Esophagus muscularis mucosa (tissue), 4 donors: ENCODE measurements around the gene SPACA9. TPM values are rescaled to one million over a fixed set of nuclear protein-coding genes. Genes with fewer than 3 reads are reported as not detected.

Experiments used
- DNase-seq: peaks from one replicate; pipeline ENCODE4 v3.0.0-alpha.2; 2017; ENCODE audit errors: extremely low spot score
- H3K27ac ChIP-seq, 4 donors: fragments of 200-600 bp; sonication (generic); replicated peaks in 1 of 4; 1 replicate in 3 of 4; 2 replicates in 1 of 4; pipeline ENCODE4 v1.5.1; 2016 to 2019; ENCODE audit warnings: mild to moderate bottlenecking in 1 of 4
- H3K27me3 ChIP-seq, 4 donors: fragments of 200-600 bp; sonication (generic); one replicate each; pipeline versions ENCODE4 v1.5.1 to v1.6.0; 2016 to 2019
- H3K36me3 ChIP-seq, 4 donors: fragments of 200-600 bp; sonication (generic); one replicate each; pipeline ENCODE4 v1.5.1; 2016 to 2019
- H3K4me1 ChIP-seq, 4 donors: fragments of 200-600 bp; sonication (generic); one replicate each; pipeline ENCODE4 v1.5.1; 2016 to 2019
- H3K4me3 ChIP-seq, 4 donors: fragments of 200-600 bp; sonication (generic); 1 replicate in 2 of 4; 2 replicates in 2 of 4; pipeline ENCODE4 v1.5.1; 2016 to 2019; ENCODE audit warnings: mild to moderate bottlenecking in 4 of 4, moderate library complexity in 1 of 4
- H3K9me3 ChIP-seq, 4 donors: fragments of 200-600 bp; sonication (generic); 1 replicate in 3 of 4; 2 replicates in 1 of 4; pipeline ENCODE4 v1.5.1; 2016 to 2019
- EP300 ChIP-seq: sonication (generic); formaldehyde crosslinking; IDR thresholded peaks from one replicate; pipeline ENCODE4 v1.6.1; 2017; ENCODE audit warnings: antibody characterized with exemption
- POLR2A ChIP-seq: fragments of 450-650 bp; IDR thresholded peaks from one replicate; pipeline ENCODE4 v1.6.1; 2017; ENCODE audit warnings: antibody characterized with exemption, moderate library complexity, mild to moderate bottlenecking, low read depth
- POLR2AphosphoS5 ChIP-seq, 2 donors: sonication (generic); formaldehyde crosslinking; IDR thresholded peaks; one replicate each; pipeline ENCODE4 v1.6.1; 2017; ENCODE audit warnings: antibody characterized with exemption in 2 of 2
- WGBS: methylation state at CpG from one replicate; pipeline ENCODE4 v1.1.5; 2018; 5-methylcytosine and 5-hydroxymethylcytosine counted together
- intact Hi-C: fragments of 100-400 bp; cut with DNase I; formaldehyde crosslinking; loops from one replicate; pipeline ENCODE4 v1.15.1; 2023
- total RNA-seq, 4 donors: library from RNA; depleted of rRNA; stranded (reverse); fragments of >200 nt; gene quantifications; one replicate each; pipeline versions ENCODE4 v1.1.0 to v1.2.1, GENCODE V29; 2016
- TF ChIP-seq, protein P1 (sequence below), 3 experiments: fragments of 200-600 bp in 2 of 3; fragments of 450-650 bp in 1 of 3; sonication (generic) in 2 of 3; IDR thresholded peaks; one replicate each; pipeline ENCODE4 v1.5.1; 2017 to 2019; ENCODE audit warnings: antibody characterized with exemption in 3 of 3, mild to moderate bottlenecking in 2 of 3, moderate library complexity in 1 of 3

Gene SPACA9
- total RNA-seq, 4 donors from 2014 or later = 3.3 to 10.1 (median 5.5) TPM

DNA sequence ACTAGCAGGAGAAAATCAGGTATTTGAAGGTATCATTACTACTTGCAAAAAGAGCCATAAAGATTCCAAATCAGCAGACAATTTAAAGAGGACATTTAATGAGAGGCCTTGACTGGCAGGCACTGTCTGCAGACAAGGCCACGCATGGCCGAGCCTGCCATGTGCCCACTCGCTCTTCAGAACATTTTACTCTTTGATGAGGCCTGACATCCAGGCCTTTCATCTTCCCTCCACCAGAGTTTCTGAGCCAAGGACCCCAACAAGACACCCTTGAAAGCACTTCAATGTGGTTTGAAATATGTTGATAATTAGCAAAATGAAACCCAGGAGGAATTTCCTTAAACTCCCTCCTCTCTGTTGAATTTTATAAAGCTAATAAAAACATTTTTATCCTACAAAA, 17.0 kb upstream of the SPACA9 start:
- H3K27ac ChIP-seq = no peak overlapping the region
- H3K4me1 ChIP-seq = peaks cover 3 to 17% (median 15%) of the 10 kb centered on the region in 4 donors
- H3K36me3 ChIP-seq = peaks cover 0 to 5% (median 0%) of the 10 kb centered on the region in 4 donors
- H3K9me3 ChIP-seq = no peaks in the 10 kb centered on the region
- H3K4me3 ChIP-seq = no peak overlapping the region
- intact Hi-C loops = no loop called here
- no peak for TF ChIP-seq POLR2AphosphoS5 (IDR thresholded peaks at IDR 0.05)
- no peak for TF ChIP-seq POLR2A
- TF ChIP-seq, protein P1, sequence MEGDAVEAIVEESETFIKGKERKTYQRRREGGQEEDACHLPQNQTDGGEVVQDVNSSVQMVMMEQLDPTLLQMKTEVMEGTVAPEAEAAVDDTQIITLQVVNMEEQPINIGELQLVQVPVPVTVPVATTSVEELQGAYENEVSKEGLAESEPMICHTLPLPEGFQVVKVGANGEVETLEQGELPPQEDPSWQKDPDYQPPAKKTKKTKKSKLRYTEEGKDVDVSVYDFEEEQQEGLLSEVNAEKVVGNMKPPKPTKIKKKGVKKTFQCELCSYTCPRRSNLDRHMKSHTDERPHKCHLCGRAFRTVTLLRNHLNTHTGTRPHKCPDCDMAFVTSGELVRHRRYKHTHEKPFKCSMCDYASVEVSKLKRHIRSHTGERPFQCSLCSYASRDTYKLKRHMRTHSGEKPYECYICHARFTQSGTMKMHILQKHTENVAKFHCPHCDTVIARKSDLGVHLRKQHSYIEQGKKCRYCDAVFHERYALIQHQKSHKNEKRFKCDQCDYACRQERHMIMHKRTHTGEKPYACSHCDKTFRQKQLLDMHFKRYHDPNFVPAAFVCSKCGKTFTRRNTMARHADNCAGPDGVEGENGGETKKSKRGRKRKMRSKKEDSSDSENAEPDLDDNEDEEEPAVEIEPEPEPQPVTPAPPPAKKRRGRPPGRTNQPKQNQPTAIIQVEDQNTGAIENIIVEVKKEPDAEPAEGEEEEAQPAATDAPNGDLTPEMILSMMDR (IDR thresholded peaks at IDR 0.05) = no peak
- no peak for TF ChIP-seq EP300
- no peak for DNase-seq
- 96% methylated on average over 3 of the region's 3 CpGs for WGBS
- peaks cover 0 to 5% (median 0%) of the 10 kb centered on the region in 4 donors for H3K27me3 ChIP-seq

DNA sequence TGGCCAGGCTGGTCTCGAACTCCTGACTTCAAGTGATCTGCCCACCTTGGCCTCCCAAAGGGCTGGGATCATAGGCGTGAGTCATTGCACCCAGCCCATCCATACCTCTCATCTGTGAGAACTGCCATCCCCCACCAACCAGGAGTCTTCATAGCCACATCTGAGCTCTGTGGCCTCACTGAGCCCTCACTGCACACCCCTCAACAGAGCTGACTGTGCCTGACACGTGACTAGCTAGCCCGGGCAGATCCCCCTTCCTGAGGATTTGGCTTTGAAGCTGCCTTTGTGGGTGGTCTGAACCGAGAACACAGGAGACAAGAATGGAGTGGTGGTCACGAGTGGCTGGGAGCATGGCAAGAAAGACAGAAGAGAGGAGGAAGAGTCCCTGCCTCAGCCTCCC, 16.2 kb upstream of the SPACA9 start:
- Histone ChIP-seq H3K9me3 (no peaks in the 10 kb centered on the region), H3K36me3 (peaks cover 0 to 5% (median 0%) of the 10 kb centered on the region in 4 donors), H3K4me1 (peaks cover under 1 to 8% (median 7%) of the 10 kb centered on the region in 4 donors), H3K27me3 (peaks cover 0 to 5% (median 0%) of the 10 kb centered on the region in 4 donors), H3K27ac (no peak overlapping the region), H3K4me3 (no peak overlapping the region)
- intact Hi-C loops = no loop called here
- no peak for TF ChIP-seq POLR2A
- TF ChIP-seq, protein P1 (IDR thresholded peaks at IDR 0.05) = no peak
- TF ChIP-seq EP300 = no peak
- no peak for TF ChIP-seq POLR2AphosphoS5 (IDR thresholded peaks at IDR 0.05)
- 85% methylated on average over 6 of the region's 6 CpGs for WGBS
- no peak for DNase-seq

DNA sequence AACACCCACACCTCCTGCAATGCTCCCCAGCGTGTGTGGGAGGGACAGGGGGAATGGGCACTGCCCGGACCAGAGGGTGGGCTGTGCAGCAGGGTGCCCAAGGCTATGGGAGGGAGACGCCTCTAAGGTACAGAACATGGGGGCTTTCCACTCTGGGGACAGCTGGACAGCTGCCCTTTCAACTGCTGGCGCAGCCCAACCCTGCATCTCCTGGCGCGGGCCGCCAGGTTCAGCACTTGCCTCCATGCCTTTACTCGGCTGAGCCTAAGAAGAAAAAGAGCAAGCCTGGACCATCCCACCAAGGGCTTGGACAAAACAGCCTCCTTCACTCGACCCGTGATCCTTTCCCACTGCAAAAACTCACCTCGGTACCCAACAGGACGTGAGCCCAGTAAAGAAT, 15.6 kb upstream of the SPACA9 start:
- TF ChIP-seq POLR2A = no peak
- no peak for TF ChIP-seq POLR2AphosphoS5 (IDR thresholded peaks at IDR 0.05)
- TF ChIP-seq, protein P1 (IDR thresholded peaks at IDR 0.05) = no peak
- TF ChIP-seq EP300 = no peak
- no peak overlapping the region for H3K4me3 ChIP-seq
- WGBS = 87% methylated on average over 12 of the region's 12 CpGs
- H3K27ac ChIP-seq = no peak overlapping the region
- no peaks in the 10 kb centered on the region for H3K9me3 ChIP-seq
- peaks cover 0 to 3% (median 1%) of the 10 kb centered on the region in 4 donors for H3K4me1 ChIP-seq
- intact Hi-C loops = no loop called here
- peaks cover 0 to 5% (median 0%) of the 10 kb centered on the region in 4 donors for H3K27me3 ChIP-seq
- peaks cover 0 to 5% (median 0%) of the 10 kb centered on the region in 4 donors for H3K36me3 ChIP-seq
- DNase-seq = no peak

DNA sequence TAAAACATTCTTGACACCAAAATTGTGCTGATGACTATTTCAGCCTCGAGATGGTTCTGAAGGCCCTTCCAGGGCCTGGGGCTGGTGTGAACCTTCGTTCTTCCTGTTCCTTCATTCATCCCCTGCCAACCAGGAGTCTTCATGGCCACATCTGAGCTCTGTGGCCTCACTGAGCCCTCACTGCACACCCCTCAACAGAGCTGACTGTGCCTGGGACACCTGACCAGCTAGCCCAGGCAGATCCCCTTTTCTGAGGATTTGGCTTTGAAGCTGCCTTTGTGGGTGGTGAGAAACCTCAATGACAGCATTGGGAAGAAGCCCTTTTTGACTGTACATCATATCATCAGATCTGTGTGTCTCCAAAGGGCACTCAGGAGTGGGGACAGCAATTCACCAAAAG, 14.4 kb upstream of the SPACA9 start:
- Histone ChIP-seq H3K4me1 (no peaks in the 10 kb centered on the region), H3K36me3 (peaks cover 0 to 5% (median 0%) of the 10 kb centered on the region in 4 donors), H3K4me3 (no peak overlapping the region), H3K9me3 (no peaks in the 10 kb centered on the region), H3K27me3 (peaks cover 0 to 5% (median 0%) of the 10 kb centered on the region in 4 donors), H3K27ac (no peak overlapping the region)
- TF ChIP-seq, protein P1 (IDR thresholded peaks at IDR 0.05) = no peak
- 90% methylated on average over 2 of the region's 2 CpGs for WGBS
- intact Hi-C loops = no loop called here
- DNase-seq = no peak

DNA sequence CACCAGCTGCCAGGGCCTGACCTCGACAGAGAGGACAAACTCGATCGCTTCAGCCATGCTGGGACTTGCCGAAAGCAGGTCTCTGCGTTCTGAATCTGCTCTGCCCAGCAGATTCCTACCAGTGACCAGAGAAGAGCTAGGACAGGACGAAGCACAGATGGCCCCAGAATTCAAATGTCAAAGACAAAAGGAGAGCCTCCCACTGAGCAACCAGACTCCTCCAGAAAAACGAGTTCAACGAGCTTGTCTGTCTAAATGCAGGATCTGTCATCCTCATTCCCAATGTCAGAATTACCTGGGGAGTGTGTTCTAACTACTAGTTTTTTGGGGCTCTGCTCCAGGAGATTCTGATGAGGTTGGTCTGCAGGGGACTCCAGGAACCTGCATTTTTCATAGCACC, 14.0 kb upstream of the SPACA9 start:
- Histone ChIP-seq H3K9me3 (no peaks in the 10 kb centered on the region), H3K4me3 (no peak overlapping the region), H3K27me3 (peaks cover 0 to 5% (median 0%) of the 10 kb centered on the region in 4 donors), H3K27ac (no peak overlapping the region), H3K4me1 (no peaks in the 10 kb centered on the region), H3K36me3 (peaks cover 0 to 5% (median 0%) of the 10 kb centered on the region in 4 donors)
- DNase-seq = no peak
- 78% methylated on average over 8 of the region's 8 CpGs for WGBS
- intact Hi-C loops = no loop called here
- TF ChIP-seq, protein P1 (IDR thresholded peaks at IDR 0.05) = no peak
- TF ChIP-seq POLR2AphosphoS5 (IDR thresholded peaks at IDR 0.05) = no peak
- TF ChIP-seq POLR2A = no peak
- no peak for TF ChIP-seq EP300
